Left renal cortex interstitium (tissue), 4 donors: ENCODE data around the gene PRR27. TPM values are rescaled to one million over a fixed set of nuclear protein-coding genes. Genes with fewer than 3 reads are reported as not detected.

Source experiments
- DNase-seq, 4 donors: peaks; one replicate each; pipeline ENCODE4 v3.0.0-alpha.2; 2013; ENCODE audit warnings: low read depth in 4 of 4, low spot score in 2 of 4, missing footprints in 1 of 4
- polyA plus RNA-seq, 4 donors: library from polyadenylated mRNA; unstranded; fragments of 120-200 nt; gene quantifications; one replicate each; pipeline ENCODE4 v1.2.1, GENCODE V29; 2013; ENCODE audit not compliant: insufficient read length in 4 of 4

PRR27 gene
- polyA plus RNA-seq, result under 1 TPM; 0.04 to 0.14 (median 0.09) TPM

DNA sequence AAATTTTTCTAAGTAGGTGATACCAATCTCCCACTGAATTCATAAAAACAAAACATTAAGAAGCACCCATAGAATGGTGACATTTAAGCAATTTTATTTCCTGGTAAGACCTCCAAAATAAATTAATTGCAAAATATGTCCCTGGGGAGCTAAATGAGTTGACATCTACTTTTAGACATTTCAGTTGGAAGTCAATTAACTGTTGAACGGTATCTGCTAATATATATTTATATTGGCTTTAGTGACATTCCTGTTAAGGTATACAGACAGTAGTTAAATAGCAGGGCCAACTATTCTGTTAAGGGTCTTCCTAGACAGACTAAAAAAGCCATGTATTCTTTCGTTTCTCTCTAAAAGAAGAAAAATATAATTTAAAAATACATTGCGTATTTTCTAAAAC lies at the start of gene PRR27:
TSS of gene PRR27 (plus strand) at position 301 of the 400 bp plus-strand sequence. CDS start 139 bp downstream, outside the sequence.
- no peak for DNase-seq

DNA sequence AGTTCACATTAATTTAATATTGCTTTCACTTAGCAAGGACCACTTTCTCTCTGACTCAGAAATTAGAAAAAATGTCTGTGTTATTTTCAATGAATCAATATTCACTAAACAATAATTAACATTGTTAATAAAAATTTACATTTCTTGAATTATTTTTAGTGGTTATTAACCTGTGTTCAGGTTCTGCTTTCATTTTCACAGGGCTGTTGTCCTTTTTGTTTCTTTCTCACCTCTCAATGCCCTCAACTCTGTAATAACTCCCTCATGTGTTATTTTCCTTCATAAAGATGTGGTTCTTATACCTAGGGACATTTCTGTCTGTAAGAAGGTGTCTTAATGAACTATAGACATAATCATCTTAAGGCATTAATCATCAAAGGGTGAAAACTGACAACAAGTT lies 43.1 kb upstream of the PRR27 start:
- no peak for DNase-seq

DNA sequence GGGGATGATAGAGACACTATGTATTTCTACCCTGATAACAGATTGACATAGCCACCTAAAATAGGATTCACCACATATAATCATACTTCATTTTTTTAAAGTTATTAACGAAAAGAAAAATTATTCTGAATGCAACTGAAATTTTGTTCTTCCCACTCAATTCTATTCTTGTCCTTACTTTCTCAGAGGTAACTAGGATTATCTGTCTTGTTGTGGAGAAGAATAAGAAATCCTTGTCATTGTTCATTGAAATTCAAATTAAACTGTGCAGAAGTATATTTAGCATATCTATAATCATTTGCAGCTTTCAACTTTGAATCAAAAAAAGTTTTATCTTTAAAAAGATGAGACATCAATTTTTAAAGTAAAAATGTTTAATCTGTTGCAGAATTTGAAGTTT lies 40.4 kb upstream of the PRR27 start:
- DNase-seq, result no peak

DNA sequence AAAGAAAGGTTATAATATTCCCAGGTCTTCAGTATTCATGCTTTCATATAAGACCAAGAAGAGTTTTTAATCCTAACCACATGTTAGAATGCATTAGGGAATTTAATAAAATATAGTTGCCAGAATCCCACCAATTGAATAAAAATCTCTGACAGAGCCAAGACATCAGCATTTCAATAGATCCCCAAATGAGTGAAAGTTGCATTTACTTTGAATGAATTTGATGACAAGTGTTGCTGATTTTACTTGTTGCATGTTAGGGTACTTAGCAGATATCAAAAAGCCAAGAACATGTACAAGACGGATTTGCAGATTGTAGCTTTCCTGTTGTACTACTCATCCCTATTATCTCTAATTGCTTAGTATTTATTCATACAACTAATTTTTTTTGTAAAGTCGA lies 39.9 kb upstream of the PRR27 start:
- DNase-seq, result no peak

DNA sequence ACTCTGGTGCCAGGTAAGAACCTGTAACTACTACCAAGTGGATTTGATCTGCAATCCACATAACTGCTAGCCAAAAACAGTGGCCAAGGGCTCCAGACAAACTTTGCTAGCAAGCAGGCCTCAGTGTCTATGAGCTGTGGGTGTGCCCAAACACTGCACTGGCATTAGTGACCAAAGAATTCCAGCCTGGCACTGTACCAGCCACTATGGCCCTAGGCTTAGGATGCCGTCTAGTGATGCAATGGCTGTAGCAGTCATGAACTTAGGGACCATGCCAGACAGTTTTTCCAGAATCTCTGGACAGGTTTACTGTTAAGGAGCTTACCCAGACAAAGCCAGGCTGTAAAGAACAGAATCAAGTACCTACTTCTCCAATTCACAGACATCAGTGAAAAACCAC lies 33.7 kb upstream of the PRR27 start:
- no peak for DNase-seq

DNA sequence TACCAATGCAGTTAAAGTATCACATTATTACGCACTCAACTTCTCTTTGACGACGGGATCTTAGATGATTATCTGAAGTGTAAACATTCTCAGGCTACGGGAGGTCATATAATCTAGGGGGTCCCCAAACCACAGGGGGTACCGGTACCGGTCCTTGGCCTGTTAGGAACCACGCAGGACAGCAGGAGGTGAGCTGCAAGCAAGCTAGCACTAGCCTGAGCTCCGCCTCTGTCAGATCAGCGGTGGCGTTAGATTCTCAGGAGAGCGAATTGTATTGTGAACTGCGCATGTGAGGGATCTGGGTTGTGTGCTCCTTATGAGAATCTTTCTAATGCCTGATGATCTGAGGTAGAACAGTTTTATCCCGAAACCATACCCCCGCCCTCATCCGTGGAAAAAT lies 20.6 kb upstream of the PRR27 start:
- no peak for DNase-seq

DNA sequence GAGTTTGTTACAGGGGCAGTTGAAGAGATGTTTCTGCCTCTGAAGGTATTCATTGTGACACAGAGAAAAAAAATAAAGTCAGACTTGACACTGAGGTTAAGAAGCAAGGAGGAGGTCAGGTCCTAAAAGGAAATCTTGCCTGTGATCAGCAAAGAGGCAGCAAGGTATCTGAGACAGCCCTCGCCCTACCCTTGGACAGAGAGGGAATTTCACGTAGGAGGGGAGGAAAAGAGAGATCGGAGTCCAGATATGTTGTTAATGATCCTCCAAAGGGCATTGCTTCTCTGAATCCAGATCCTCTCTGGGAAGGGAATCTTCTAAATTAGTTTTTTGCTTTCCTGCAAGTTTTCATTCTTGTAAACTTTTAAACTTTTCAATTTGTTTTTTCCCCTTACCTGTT lies 15.3 kb upstream of the PRR27 start:
- no peak for DNase-seq

DNA sequence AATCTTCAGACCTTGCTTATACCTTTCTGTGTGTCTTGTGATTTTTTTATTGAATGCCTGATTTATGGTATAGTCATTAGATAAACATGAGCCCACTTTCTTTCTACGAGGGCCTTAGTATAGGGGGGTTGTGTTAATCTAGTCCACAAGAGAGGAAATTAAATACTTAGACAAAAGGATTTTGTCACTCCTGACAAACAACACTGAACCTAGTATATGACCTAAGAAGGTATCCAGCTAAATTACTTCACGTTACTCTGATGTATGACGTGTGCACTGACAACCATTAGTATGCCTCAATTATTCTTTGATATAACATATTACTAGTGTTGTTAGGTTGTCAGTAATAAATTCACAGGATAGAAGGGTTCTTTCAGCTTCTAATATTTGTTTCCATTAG lies 2.8 kb upstream of the PRR27 start:
- no peak for DNase-seq

DNA sequence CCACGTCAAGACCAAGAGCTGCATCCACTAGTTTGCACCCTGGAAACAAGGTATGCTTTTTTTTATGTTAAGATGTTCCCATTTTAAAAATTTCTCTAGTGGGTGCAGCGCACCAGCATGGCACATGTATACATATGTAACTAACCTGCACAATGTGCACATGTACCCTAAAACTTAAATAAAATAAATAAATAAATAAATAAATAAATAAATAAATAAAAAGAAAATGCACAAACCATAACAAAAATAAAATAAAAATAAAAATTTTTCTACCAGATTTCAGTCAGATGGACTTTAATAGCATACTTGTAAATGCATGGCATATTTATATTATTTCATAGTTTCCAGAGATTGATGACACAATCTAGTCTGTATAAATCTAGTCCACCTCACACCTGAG lies 1.9 kb upstream of the PRR27 start:
- no peak for DNase-seq

DNA sequence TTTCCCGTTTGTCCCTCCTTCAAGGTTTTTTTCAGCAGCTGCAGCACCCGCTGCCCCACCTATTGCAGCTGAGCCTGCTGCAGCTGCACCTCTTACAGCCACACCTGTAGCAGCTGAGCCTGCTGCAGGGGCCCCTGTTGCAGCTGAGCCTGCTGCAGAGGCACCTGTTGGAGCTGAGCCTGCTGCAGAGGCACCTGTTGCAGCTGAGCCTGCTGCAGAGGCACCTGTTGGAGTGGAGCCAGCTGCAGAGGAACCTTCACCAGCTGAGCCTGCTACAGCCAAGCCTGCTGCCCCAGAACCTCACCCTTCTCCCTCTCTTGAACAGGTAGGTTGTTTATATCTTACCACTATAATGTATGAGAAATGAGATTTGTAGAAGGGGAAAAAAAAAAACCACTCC lies 4.5 kb downstream of the PRR27 start:
- no peak for DNase-seq

DNA sequence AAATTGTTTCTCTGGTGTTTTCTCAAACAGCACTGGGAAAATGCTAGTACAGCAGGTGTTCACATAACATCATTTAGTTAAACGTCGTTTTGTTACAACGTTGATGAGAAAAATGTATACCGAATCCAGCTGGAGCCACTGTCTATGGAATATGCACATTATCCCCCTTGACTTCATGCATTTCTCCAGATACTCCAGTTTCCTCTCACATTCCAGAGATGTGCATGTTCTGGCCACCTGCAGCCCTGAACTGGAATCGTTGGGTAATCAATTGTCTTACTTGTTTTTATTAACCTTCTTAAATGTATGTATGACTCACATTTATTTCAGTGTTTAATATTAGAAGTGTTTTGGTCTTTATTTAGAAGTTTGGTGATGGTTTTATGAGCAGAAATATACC lies 23.1 kb downstream of the PRR27 start:
- DNase-seq, result no peak

DNA sequence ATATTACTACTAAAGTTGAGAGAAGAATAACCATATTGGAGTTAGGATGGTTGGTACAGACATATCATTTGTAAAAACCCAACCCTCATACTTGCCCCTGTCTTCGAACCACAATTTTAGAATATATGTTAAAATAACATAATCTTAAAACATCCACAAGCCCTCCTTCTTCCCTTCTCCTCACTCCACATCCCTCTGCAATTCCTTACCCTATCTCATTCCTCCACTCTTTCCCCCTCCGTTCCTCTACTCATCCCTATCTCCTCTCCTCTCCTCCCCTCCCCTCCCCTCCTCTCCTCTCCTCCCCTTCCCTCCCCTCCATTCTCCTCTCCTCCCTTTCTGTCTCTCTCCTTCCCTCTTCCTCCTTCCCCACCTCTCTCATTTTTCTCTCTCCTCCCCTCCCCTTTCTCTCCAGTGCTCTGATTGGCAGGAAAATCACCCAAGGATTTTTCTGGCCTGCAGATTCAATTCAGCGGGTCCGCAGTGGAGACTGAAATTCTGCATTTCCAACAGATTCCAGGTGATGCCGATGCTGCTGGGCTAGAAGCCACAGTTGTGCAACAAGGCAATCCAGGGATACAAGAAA lies 24.1 kb downstream of the PRR27 start:
- DNase-seq, result no peak

DNA sequence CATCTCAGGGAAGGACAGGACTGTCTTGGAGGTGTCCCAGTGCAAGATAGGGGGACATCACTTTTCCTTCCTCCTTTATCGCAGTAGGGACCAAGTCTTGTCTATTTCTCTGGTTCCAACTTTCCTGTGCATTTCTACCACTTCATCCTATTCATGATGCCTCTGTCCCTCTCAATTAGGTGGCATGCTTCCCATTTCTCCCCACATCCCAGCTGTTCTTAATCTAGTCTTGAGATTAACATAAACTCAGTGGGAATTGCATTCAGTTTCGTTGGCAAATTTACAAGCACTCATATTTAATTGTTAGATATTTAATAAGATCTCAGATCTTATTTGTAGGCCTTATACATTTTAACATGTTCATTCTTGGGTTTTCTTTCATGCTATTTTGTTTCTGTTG lies 25.8 kb downstream of the PRR27 start:
- DNase-seq, result no peak

DNA sequence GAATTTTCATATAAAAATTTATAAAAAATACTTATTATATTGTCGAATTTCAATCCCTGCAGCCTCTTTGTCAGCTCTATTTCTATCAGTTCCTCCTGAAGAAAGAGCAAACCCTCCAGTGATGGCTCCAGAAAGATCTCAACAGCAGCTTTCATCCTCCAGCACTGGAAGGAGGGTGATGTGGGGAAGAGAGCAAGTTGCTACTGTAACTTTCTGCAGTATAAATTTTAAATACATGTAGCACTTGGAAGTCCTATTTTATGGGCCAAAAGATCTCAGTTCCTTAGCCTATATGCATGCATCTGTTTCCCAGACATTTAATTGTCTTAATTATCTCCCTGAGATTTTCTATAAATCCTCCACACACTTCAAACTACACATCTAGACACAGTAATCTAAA lies 27.8 kb downstream of the PRR27 start:
- no peak for DNase-seq

DNA sequence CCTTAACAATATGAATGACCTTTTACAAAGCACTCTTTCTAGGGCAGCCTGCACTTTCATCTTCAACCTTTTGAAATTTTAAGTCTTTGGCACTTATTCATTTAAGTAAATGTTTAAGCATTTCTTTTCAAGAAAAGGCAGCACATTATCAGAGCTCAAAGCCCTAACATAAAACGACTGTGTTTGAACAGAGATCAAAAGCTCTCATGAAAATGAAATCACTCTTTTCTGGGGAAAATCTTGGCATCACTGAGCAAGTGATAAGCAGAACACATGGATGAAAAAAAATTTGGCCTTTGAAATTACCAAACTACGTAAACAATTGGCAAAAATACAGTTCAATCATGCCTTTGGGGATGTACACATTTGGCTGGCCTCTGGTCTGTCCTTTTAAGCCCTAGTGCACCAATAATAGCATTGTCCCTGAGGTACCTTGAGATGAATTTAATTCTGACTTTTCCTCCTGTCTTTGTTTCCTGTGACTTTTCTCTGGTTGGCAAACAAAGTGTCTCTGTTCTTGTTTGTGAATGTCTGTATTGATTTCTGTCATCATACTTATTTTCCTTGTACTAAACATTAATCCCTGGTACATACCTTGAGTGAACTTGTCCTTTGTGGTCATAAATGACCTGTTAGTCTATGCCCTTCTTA lies 28.6 kb downstream of the PRR27 start:
- DNase-seq, result no peak

DNA sequence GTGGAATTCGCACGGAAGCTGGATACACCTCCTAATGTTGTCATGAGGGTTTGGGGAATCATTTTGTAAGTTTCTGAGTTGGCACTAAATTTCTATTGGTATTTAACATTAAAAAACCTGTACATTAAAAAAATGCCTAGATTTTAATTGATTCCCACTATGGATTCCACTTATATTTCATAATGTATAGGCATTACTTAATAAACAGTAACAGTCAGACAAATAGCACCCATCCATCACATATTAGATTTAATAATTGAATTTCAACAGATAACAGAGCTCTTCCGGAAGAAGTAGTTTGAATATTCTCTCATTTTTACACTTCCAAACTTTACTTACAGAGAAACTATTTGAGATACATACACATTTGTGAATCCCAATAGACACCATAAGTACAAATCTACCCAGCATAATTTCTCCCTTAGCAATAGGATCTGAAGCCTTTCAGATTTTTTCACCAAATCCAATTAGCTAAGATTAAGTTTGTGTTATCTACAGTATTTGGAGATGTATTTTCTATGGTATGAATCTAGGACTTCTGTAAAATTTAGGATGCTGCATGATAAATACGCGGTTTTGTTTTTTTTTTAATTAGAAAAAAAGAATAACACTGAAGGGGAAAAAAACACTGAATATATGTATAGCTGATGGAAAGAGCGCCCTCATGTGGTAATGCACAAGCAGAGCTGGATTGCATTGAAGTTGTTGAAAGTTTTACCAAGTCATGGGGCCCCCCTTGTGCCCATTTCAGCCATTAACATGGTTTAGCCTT lies 29.3 kb downstream of the PRR27 start:
- no peak for DNase-seq

DNA sequence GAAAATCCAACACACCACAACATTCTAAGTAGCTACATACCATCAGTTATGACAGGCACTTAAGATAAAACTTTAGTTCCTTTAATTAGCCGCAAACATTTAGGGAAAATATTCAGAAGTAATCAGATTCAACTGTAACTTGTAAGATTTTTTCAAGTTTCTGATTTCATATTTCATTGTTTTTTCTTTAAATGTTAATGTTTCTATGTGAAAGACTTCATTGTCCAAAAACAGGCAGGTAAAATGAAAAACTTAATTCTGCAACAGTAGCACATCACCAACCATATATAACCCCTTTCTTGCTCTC lies 29.9 kb downstream of the PRR27 start:
- DNase-seq, result no peak

DNA sequence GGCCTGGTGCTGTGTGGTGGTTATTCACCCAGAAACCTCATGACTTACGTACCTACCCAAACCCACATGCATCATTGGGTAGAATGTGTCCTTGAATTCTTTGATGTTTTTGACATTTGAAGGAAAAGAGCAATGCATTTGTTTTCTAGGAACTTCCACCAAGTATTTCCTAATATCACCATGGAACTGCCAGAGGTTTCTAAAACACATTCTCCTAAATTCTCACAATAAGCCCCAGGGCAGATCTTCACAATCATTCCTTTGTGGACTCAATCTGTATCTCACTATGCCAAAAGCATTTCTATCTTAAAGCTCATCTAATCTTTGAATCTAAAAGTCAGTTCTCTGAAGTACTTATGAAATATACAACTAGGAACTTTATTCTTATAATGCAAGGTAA lies 33.2 kb downstream of the PRR27 start:
- DNase-seq, result no peak

DNA sequence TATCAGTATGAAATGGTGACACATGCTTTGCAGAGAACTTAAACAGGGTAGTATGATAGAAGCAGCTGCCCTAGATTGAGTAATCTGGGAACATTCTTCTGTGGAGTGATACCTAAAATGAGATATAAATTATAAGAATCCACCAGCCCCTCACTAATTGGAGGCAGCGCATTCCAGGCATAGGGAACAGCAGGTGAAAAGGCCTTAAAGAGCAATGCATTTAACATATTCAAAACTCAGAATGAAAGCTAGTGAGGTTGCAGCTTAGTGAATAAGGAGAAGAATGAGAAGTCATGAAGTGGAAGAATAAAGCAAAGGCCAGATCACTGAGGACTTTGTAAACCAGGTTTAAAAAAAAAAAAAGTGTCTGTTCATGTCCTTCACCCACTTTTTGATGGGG lies 36.5 kb downstream of the PRR27 start:
- DNase-seq, result no peak

DNA sequence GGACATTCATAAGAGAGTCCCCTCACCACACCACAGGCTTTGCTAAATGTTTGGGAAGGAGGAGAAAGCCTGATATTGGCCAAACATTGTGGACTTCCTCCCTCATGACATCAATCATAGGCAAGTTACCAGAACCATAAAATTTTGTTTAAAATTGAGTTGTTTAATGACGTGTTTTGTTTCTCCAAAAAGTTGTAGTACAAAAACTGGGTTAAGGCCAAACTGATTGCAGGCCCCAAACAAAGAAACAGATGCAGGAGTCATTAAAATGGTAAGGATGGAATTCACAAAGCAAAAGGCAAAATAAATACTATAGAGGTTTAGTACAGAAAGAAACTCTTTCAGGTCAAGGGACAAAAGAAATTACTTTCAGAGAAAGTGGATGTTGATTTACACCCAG lies 37.6 kb downstream of the PRR27 start:
- no peak for DNase-seq

DNA sequence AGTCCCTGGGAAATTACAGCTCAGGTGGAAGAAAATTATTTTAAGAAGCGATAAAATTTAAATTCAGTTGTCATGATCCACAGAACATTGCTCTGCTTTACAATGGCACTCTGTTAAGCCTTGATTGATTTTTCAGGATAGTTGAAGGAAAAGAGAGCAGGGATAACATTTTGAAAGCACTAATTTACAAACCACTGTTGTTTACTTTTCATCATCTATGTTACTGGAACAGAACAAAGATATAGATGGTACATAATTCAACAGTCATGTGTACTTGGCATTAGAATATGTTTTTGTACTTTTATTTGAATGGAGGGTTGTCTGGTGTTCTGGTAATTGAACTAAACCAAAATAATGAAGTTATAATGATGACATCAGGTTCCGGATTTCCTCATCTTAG lies 38.9 kb downstream of the PRR27 start:
- DNase-seq, result no peak

DNA sequence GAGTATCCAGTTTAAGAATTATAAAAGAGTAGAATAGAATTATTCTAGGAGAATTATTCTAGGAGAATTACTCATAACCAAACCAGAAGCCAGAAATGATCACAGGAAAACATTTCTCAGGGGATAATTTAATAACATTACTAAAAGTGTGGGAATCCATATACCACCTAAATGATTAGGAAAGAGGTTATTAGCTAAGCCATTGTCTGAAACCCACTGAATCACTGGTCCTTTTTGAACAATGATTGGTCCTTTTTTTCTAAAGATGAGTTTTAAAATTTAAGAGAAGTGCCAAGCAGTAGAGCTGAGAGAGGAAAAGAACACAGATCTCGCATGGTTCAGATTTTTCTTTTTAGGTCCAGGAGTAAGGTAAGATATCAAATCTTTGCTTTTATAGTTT lies 41.4 kb downstream of the PRR27 start, which contains the start of gene ODAM:
TSS of gene ODAM (plus strand) at position 301 of the 400 bp plus-strand sequence. CDS start 819 bp downstream, outside the sequence.
- DNase-seq, result no peak
